Stimulated activated CD4-positive, alpha-beta T cell treated with anti-CD3 and anti-CD28 coated beads, TNF-alpha, amount 100 ng/mL, for 4 hours (primary cell): ENCODE data around the gene OVOL2.

Source experiments
- DNase-seq, 3 experiments: peaks; one replicate each; pipeline ENCODE4 v3.0.0-alpha.2; 2020; ENCODE audit warnings: low read depth in 3 of 3

The OVOL2 gene

GRCh38 chr20:17985388-17986018 lies 72.2 kb downstream of the OVOL2 start:
- no peak for DNase-seq

- DNase-seq, result no peak
Measured at GRCh38 chr20:17976305-17976704, 81.4 kb downstream of the OVOL2 start.
